NCI-H1694 (cell line): ENCODE measurements around the gene PRR7.

Source experiments
- DNase-seq: peaks from one replicate; lab custom pipeline; 2025; lab: John Stamatoyannopoulos, UW

PRR7 gene

DNA sequence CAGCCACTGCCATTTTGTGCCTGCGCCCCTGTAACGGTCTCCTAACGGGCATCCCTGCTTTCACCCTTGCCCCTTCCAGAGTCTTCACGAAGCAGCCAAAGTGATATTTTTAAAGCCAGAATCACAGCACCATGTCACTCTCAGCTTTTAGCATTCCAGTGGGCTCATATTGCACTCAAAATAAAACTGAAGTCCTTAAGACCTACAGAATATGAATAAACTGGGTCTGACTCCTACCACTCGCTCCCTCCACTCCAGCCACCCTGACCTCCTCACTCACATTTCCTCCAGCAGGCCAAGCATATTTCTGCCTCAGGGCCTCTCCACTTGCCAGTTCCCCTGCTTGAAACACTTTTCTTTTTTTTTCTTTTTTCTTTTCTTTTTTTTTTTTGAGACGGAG is 53.2 kb downstream of the PRR7 start:
- no peak for DNase-seq

DNA sequence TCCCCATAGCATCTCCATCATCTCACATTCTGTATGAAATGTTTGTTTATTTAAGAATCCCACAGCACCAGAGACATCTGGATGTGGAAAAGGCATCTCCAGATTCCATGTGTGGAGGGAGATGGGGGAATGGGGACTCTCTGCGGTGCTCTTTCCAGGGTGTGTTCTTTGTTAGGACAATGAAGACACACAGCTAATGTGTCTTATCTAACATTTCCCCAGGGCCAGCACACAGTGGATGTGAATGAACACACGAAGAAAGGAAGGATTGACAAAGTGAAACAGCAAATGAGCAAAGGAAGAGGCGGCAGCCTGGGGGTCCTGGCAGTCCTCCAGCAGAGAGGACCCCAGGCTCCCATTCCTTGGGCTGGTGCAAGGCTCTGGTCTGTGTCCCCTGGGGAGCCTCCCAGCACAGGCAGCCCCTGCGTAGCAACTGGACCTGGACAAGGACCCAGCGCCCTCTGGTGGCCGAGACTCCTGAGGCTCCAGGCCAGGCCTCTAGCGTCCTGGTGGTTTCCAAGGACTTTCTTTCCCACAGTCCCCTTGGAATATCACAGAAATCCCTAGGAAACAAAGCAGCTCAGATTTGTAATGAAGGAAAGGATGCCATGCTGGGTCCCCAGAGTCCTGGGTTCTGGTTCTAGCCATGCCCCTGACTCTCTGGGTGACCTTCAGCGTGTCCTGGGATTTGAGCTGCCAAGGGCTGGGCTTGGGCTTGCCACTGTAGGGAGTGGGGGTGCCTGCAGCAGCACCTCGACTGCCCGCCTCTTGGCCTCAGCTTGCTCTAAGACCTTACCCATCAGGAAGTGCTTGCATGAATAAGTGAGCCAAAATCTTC is 54.3 kb downstream of the PRR7 start:
- DNase-seq, result peak; percentile 80

DNA sequence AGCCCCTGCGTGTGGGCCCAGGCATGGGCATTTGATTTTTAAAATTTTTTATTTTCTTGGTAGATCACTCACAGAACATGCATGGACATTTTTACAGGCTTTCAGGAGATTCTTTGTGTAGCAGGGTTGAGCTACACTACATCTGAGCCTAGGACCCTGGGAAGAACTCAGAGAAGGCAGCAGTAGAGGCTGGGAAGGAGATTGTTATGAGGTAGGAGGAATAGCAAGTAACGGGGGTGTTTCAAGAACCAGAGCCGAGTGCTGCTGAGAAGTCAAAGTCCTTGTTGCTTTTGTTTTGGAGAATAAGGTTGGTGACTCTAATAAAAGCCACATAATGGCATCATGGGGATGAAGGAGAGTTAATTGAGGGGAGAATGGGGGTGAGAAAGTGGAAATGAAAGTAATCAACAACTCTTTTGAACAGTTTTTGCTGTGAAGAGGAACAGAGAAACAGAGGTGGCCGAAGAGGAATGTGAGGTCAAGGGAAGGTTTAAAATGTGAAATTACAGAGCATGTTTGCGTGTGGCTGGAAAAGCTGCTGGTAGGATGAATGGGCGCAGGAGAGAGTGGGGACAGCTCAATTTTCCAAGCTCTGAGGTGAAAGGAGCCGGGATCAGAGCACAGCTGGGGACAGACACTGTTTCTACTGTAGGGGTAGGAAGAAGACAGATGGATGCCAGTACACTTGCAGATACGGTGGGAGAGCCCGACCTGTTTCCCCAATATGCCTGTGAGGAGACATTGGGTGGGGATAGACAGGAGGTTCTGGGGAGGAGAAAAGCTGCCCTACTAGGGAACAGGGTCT is 55.5 kb downstream of the PRR7 start:
- DNase-seq, result no peak

DNA sequence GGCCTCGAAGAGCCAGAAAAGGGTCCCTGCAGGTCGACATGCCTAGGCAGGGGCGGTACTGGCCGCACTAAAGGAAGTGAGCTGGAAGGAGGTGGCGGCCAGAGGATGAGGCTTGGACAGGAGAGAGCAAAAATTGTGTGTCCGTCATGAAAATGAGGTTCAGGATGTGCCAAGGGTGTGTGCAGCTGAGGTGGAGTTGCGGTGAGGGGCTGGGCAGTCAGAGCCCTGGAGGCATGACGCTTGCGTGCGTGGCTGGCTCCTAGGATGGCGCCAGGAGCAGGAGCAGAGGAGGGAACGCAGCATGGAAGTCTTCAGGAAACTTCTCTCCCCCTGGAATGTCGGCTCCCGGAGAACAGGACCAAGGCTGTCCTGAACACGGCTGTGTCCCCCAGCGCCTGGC is 56.3 kb downstream of the PRR7 start:
- DNase-seq, result no peak

DNA sequence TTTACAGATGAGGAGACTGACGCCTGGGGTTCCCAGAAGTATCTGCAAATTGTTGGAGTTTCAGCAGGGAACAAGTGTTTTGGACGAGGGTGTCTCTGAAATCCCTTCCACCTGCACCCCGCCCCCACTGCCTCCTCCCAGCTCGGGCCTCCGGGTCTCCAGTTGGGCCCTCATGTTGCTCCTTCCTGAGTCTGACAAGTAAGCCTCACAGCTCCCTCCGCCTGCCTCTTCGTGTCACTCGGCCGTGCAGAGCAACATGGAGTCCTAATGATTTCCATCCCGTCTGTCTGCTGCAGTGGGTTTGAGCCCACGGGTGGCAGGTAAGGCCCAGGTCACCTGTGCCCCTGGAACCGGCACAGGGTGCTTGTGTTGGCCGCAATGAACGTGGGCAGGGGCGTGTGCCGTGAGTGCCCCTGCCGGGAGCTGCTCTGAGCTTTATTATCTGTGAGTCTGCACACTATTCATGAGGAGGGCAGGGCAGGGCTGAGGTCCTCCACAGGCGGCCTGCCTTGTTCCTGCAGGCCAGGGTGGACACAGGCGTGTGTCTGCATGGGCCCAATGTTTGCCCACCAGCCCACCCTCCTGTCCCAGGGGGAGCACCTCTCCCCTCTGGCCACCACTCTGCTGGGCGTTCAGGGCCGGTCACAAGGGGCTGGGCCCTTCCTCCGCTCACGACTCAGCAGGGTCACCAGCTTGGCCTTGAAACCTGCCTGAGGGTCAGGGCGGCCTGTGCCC is 56.9 kb downstream of the PRR7 start:
- no peak for DNase-seq

GRCh38 chr5:177504086-177505056 is 57.8 kb downstream of the PRR7 start:
- no peak for DNase-seq

DNA sequence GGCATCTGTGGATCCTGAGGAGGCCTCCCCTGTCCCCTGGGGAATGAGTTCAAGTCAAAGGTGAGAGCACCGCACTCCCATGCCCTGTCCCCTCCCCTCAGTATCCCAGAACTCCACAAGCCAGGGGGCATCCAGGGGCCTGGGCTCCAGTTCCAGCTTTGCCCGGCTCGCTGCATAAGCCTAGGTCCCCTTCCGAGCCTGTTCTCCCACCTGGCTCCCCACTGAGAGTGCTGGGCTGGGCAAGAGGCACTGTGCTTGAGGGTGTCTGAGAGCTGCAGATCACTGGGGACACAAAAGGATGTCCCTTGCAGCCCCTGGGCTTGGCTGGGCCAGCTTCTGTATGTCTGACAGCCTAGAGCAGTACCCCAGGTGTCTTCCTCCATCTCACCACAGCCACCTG is 58.5 kb downstream of the PRR7 start:
- no peak for DNase-seq
